ENCODE measurements around the gene RHOC.

DNA sequence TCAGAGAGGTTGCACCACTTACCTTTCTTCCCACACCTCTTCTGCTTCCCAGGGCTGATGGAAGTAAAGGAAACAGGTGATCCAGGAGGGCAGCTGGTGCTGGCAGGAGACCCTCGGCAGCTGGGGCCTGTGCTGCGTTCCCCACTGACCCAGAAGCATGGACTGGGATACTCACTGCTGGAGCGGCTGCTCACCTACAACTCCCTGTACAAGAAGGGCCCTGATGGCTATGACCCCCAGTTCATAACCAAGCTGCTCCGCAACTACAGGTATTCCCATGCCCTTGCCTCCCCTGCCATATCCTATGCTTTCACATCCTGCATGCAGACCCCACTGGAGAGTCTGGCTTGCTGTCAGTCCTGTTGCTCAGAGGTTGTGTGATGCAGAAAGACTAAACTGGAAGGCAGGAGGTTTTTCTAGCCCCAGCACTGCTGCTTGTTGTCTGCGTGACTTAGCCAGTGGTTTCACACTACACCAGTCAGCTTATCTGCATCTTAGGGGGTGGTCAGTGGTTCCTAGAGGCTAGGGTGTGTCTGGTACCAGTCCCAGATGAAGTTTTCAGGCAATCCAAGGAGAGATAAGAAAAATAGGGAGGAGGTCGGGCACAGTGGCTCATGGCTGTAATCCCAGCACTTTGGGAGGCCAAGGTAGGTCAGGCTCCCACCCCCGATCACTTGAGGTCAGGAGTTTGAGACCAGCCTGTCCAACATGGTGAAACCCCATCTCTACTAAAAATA lies 10.2 kb downstream of the RHOC start:
- TF ChIP-seq JUND (IDR thresholded peaks at IDR 0.05) (no peak), POLR2A (IDR thresholded peaks at IDR 0.05; ENCODE audit: borderline replicate concordance, extremely low read depth, insufficient read depth, insufficient read length) (no peak)

All from HCT116 (cell line).